ENCODE measurements around the gene MPO. TPM values are rescaled to one million over a fixed set of nuclear protein-coding genes. Genes with fewer than 3 reads are reported as not detected.

Gene MPO
- total and polyA plus RNA-seq, 9 of the 15 experiments (the other 6 are each of a cell fraction or from before 2014, with no cell fraction given): 0.04 to 0.47 (median 0.39) TPM; not detected in 6

GRCh38 chr17:58319173-58320162 is 38.7 kb upstream of the MPO start:
- Histone ChIP-seq H3K27ac (ENCODE audit: extremely low read depth, low read depth, low read length) (no peak overlapping the region), H3K9ac (ENCODE audit: insufficient read depth in 1 of 2, low read depth in 2 of 2, low read length in 2 of 2) (peak overlapping the region in 1 of 2 experiments; percentile 11; a peak in 2 of 4 replicates), H3K79me2 (ENCODE audit: control insufficient read depth, insufficient read depth, low read length) (no peaks in the 10 kb centered on the region), H3K4me2 (ENCODE audit: insufficient read depth, low read length) (no peak overlapping the region), H3K4me1 (replicated peaks in 1 of 2; ENCODE audit: control insufficient read depth in 2 of 2, insufficient read depth in 2 of 2, low read length in 2 of 2) (peaks cover 0 to 32% of the 10 kb centered on the region in 2 experiments; a peak in 3 of 5 replicates), H3K36me3 (ENCODE audit: control insufficient read depth, insufficient read depth, low read length) (no peaks in the 10 kb centered on the region), H4K20me1 (replicated peaks; ENCODE audit: control insufficient read depth, insufficient read depth, low read length) (no peaks in the 10 kb centered on the region), H2AFZ (ENCODE audit: low read depth, low read length) (no peak overlapping the region), H3K9me3 (replicated peaks; ENCODE audit: control insufficient read depth, insufficient read depth, low read depth, low read length) (no peaks in the 10 kb centered on the region), H3K9me1 (ENCODE audit: control insufficient read depth, insufficient read depth, low read length) (no peaks in the 10 kb centered on the region), H3K4me3 (no peak overlapping the region), H3K27me3 (ENCODE audit: control insufficient read depth in 2 of 2, insufficient read depth in 2 of 2, low read length in 2 of 2) (no peaks in the 10 kb centered on the region)
- CTCF ChIA-PET (ENCODE audit: low intra/inter-chr PET ratio): interaction anchor here (0.7 kb wide), 1 partner anchor 132 kb away, joined by 3 read pairs; no protein-coding TSS in a partner anchor
- DNase-seq (ENCODE audit: extremely low read depth in 1 of 4, low spot score in 3 of 4): no peak
- TF ChIP-seq MEF2A (IDR thresholded peaks at IDR 0.05; ENCODE audit: control insufficient read depth, low read depth, low read length): no peak
- in situ Hi-C loops (cut with MboI): no loop called here
- FAIRE-seq: no peak
- 72% methylated on average over 22 of the region's 25 CpGs for WGBS (ENCODE audit: insufficient coverage, low coverage, missing lambda C conversion rate)
- no peak for ATAC-seq
- BruUV-seq (replicated peaks): no TSS peak
- intact Hi-C loops (cut with micrococcal nuclease): no loop called here
- POLR2A ChIA-PET: interaction anchor here (0.6 to 1.1 kb wide), 4 partner anchors 13 to 311 kb away, joined by 3 to 4 read pairs (median 4); no protein-coding TSS in a partner anchor

GRCh38 chr17:58318627-58319172 is 38.0 kb upstream of the MPO start:
- ChIA-PET CTCF (ENCODE audit: low intra/inter-chr PET ratio) (no interaction called here), POLR2A (interaction anchor here (0.5 to 2.2 kb wide), 5 partner anchors 9 to 312 kb away, joined by 3 to 17 read pairs (median 4); partner anchors contain the start of genes LPO and TSPOAP1)
- H3K36me3 ChIP-seq (ENCODE audit: control insufficient read depth, insufficient read depth, low read length): no peaks in the 10 kb centered on the region
- TF ChIP-seq TARDBP (IDR thresholded peaks at IDR 0.05) (no peak), FOS (IDR thresholded peaks at IDR 0.05; ENCODE audit: extremely low read depth, insufficient read length) (no peak), RB1 (IDR thresholded peaks at IDR 0.05; ENCODE audit: low read depth) (no peak), ZFP36 (IDR thresholded peaks at IDR 0.05; ENCODE audit: low read depth, low read length, partially characterized antibody) (peak; percentile 67), CBX2 (IDR thresholded peaks at IDR 0.05; ENCODE audit: insufficient read depth, low read length, poor library complexity, severe bottlenecking) (no peak), THRAP3 (IDR thresholded peaks at IDR 0.05; ENCODE audit: borderline replicate concordance) (no peak), BCOR (IDR thresholded peaks at IDR 0.05) (0 out of 2 replicates have a peak, but pooled peaks have one; percentile 30), ZFP1 (CRISPR knock-in tag; IDR thresholded peaks at IDR 0.05) (no peak), TAL1 (IDR thresholded peaks at IDR 0.05) (no peak)
- TF ChIP-seq, protein P1, sequence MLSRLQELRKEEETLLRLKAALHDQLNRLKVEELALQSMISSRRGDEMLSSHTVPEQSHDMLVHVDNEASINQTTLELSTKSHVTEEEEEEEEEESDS (CRISPR knock-in tag; IDR thresholded peaks at IDR 0.05): no peak
- H3K79me2 ChIP-seq (ENCODE audit: control insufficient read depth, insufficient read depth, low read length): no peaks in the 10 kb centered on the region
- H3K4me1 ChIP-seq (replicated peaks in 1 of 2; ENCODE audit: control insufficient read depth in 2 of 2, insufficient read depth in 2 of 2, low read length in 2 of 2): peaks cover 0 to 26% of the 10 kb centered on the region in 2 experiments; a peak in 3 of 5 replicates
- H2AFZ ChIP-seq (ENCODE audit: low read depth, low read length): no peak overlapping the region
- no peak for FAIRE-seq
- no peaks in the 10 kb centered on the region for H3K9me3 ChIP-seq (replicated peaks; ENCODE audit: control insufficient read depth, insufficient read depth, low read depth, low read length)
- BruUV-seq (replicated peaks): no TSS peak
- in situ Hi-C loops (cut with MboI): no loop called here
- DNase-seq (ENCODE audit: extremely low read depth in 1 of 4, low spot score in 3 of 4): no peak
- H3K27ac ChIP-seq (ENCODE audit: extremely low read depth, low read depth, low read length): no peak overlapping the region
- H3K9me1 ChIP-seq (ENCODE audit: control insufficient read depth, insufficient read depth, low read length): no peaks in the 10 kb centered on the region
- no peak overlapping the region for H3K4me3 ChIP-seq
- intact Hi-C loops (cut with micrococcal nuclease): no loop called here
- no peaks in the 10 kb centered on the region for H4K20me1 ChIP-seq (replicated peaks; ENCODE audit: control insufficient read depth, insufficient read depth, low read length)
- no peak overlapping the region for H3K4me2 ChIP-seq (ENCODE audit: insufficient read depth, low read length)
- no peak for ATAC-seq
- H3K27me3 ChIP-seq (ENCODE audit: control insufficient read depth in 2 of 2, insufficient read depth in 2 of 2, low read length in 2 of 2): no peaks in the 10 kb centered on the region
- 41% methylated on average over 6 of the region's 7 CpGs for WGBS (ENCODE audit: insufficient coverage, low coverage, missing lambda C conversion rate)
- H3K9ac ChIP-seq (ENCODE audit: insufficient read depth in 1 of 2, low read depth in 2 of 2, low read length in 2 of 2): peak overlapping the region in 1 of 2 experiments; percentile 2; a peak in 1 of 4 replicates
